ENCODE results near the gene PAPLN.
A peak's percentile ranks its signal among the peaks of the same experiment; 100 is the strongest.

The PAPLN gene

DNA sequence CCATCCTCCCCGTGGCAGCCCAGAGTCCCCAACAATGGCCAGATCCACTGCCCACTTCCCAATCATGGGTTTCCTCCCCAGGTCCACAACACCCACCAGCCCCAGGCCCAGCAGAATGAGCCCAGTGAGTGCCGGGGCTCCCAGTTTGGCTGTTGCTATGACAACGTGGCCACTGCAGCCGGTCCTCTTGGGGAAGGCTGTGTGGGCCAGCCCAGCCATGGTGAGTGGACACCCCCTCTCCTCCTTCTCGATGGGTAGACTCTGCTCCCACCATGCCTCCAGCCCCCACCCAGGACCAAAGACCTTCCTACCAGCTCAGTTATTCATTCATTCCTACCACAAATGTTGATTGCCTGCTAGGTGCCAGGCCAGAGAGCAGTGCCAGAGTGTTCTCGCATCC is 23.8 kb downstream of the PAPLN start:
- DNase-seq (ENCODE audit: low read depth), result no peak

DNA sequence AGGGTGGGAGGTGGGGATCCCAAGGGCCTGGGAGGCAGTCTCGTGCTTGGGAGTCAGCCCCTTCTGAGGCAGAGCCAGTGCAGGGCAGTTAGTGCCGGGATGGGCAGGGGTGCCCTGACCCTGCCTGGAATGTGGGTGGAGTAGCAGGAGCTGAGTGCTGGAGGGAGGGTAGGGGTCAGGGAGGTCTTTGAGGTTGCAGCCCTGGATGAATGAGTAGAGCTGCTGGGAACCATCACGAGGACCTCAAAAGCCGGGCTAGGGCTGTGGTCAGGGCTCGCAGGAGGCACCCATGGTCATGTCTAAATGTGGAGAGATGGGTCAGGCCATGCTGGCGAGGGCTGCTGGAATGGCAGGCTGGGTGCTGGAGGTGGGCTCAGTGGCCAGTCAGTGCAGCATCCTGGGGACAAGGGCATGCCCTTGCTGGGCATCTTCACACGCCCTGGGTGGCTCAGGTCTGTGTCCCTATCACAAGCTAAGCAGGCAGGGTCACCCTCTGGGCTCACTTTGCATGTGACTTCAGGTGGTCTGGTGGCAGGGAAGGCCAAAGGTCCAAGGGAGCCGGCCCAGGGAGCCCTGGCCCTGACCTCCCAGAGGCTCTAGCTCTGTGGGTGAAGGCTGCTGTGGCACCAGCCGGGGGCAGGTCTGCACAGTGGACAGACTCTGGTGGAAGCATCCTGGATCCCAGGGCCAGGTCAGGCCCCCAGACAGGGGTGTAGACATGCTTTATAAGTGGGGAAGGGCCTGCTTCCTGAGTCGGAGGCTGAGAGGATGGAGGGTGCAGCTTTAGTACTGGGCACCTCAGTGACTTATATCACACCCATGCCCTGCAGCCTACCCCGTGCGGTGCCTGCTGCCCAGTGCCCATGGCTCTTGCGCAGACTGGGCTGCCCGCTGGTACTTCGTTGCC is 24.5 kb downstream of the PAPLN start:
- no peak for DNase-seq (ENCODE audit: low read depth)

DNA sequence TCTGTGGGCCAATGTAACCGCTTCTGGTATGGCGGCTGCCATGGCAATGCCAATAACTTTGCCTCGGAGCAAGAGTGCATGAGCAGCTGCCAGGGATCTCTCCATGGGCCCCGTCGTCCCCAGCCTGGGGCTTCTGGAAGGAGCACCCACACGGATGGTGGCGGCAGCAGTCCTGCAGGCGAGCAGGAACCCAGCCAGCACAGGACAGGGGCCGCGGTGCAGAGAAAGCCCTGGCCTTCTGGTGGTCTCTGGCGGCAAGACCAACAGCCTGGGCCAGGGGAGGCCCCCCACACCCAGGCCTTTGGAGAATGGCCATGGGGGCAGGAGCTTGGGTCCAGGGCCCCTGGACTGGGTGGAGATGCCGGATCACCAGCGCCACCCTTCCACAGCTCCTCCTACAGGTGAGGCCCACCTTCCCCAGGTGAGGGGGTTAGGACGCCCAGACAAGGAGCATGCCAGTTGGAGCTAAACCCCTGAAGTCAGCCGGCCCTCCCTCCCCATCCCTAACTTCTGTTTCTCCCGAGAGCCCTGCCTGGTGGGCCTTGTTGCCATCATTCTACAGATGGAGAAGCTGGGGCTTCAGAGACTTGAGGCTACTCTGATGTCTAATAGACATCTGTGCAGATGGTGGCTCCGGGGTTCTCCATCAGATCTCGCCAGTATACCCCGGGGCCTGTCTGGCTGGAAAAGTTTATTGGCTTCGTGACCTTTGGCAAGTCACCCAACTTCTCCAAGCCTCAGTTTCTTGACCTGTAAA is 25.3 kb downstream of the PAPLN start:
- DNase-seq (ENCODE audit: low read depth), result no peak

DNA sequence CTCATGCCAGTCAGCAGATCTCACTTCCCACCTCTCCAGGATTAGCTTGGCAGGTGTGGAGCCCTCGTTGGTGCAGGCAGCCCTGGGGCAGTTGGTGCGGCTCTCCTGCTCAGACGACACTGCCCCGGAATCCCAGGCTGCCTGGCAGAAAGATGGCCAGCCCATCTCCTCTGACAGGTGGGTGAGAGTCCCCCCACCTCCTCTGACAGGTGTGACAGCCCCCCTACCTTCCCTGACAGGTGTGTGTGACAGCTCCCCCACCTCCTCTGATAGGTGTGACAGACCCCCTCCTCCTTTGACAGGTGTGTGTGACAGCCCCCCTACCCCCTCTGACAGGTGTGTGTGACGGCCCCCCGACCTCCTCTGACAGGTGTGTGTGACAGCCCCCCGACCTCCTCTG is 26.3 kb downstream of the PAPLN start:
- no peak for DNase-seq (ENCODE audit: low read depth)

DNA sequence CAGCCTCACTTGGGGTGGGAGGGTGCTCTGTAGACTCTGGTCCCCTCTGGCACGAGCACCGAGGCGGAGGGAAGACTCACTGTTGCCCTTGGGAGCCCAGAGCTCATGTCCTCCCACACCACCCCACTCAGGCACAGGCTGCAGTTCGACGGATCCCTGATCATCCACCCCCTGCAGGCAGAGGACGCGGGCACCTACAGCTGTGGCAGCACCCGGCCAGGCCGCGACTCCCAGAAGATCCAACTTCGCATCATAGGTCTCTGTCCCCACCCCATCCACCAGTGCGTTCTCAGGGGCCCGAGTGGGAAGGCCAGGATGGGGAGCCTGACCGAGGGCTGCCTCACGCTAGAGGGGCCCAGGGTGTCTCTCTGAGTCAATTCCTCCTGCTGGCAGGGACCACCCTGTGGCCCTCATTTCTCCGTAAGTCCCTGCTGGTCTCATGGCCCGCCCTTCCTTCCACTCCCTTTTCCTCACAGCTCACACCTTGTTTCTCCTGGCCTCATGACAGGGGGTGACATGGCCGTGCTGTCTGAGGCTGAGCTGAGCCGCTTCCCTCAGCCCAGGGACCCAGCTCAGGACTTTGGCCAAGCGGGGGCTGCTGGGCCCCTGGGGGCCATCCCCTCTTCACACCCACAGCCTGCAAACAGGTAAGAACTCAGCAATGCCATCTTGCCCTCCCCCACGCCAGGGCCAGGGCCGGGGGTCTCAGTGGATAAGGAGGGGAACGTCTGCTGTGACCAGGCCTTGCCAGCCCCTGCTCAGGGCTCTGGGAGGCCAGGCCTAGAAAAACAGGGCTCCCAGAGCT is 27.0 kb downstream of the PAPLN start:
- no peak for DNase-seq (ENCODE audit: low read depth)

DNA sequence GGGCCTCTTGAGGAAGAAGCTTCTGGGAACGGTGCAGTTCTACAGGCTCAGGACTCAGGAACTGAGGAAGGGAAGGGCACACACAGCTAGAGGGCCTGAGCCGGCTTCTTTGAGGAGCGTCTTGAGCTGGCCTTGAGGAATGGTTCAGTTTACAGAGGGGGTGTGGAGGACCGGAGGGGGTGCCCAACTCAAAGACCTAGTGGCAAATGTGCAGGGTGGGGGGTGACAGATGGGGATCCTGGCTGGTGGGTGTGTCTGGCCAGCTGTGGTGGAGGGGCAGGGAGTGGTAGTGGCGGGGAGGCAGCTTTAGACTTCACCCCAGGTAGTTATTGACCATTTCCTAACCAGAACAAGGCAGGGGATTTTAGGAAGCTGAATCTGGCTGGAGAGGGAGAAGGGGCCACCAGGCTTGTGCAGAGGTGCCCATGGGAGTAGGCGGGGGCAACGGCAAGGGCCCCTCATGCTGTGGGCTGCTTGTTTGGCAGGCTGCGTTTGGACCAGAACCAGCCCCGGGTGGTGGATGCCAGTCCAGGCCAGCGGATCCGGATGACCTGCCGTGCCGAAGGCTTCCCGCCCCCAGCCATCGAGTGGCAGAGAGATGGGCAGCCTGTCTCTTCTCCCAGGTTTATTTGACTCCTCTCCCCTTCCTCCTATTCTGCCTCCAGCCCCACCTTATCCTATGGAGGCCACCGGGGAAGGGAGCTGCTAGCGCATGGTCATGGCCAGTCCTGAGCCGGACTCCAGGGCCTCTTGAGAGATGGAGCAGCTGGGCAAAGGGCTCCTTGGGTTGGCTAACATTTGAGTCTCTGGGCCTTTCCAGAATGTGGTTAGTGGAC is 27.8 kb downstream of the PAPLN start:
- no peak for DNase-seq (ENCODE audit: low read depth)

DNA sequence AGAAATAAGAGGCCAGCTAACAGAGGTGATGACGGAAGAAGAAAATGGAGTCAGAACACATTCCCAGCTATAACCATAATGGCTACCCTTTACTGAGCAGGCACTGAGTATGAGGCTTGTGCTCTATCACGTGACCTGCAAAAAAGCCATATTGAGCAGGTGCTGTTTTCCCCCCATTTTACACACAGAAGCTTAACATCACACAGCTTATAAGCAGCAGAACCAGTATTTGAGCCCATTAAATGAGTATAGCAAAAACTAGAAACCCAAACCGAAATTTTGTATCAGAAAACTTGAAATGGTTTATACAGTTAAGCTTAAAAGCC is 28.4 kb downstream of the PAPLN start:
- no peak for DNase-seq (ENCODE audit: low read depth)

DNA sequence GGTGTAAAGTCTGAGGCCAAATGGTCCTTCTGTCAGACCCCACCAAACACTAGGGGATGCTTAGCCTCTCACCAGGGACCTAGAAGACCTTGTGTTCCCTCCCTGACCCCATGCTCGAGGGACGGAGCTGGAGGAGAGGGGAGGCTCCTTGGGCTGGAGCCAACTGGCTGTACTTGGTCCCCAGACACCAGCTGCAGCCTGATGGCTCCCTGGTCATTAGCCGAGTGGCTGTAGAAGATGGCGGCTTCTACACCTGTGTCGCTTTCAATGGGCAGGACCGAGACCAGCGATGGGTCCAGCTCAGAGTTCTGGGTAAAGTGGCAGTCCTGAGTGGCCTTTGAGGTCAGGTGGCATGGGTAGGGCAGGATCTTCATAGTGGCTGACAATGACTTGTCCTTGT is 29.0 kb downstream of the PAPLN start:
- no peak for DNase-seq (ENCODE audit: low read depth)

DNA sequence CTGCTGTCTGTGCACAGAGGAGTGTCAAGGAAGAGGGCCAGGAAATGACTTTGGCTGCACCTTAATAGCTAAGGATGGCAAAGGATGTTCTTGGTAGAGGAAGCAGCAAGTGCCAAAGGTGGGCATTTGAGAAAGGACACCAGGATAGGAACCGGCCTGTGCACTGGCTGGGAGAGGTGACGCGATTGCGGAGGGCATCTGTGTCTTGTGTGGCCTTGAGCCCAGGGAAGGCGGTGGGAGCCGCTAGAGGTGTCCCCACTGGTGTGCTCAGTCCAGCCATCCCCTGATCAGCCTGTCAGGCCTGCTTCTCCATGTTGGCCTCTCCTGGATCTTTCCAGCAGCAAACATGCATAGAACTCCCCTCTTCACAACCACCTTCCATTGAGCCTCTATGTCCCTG is 30.2 kb downstream of the PAPLN start:
- no peak for DNase-seq (ENCODE audit: low read depth)

DNA sequence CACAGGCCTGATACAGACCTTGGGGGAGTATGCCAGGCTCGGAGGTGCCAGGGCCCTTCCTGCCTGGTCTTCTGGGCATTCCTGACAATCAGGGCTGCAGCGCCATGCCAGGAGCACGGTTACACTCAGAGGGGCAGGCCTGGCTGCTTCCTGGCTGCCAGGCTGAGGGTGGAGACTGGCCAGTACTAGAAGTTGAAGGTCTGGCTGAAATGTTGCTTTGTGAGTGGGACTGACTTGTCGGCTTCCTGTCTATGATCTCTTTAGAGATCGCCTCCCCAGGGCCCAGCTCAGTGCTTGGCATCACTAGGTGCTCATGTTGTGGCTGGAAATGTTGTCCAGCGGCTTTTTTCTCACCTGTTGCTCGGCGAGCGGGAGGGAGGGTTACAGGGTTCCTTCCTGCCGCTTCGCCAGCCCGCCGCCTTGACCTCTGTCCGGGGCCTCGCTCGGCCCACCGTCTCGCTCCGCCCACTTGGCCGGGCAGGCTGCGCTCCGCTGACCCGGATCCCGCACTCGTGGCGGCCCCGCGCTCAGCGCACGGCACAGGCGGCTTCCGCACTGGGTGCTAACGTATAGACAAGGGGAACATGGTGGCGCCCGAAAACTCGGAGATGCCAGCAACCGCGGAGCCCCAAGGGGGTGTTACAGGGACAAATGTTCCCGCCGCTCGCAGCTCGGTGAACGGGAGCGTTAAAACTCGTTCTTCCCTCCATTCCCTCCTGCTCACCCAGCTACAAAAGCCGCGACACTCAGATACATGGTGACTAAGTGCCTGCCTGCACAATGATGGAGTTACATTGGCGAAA is 32.6 kb downstream of the PAPLN start:
- DNase-seq (ENCODE audit: low read depth), result peak; percentile 56

DNA sequence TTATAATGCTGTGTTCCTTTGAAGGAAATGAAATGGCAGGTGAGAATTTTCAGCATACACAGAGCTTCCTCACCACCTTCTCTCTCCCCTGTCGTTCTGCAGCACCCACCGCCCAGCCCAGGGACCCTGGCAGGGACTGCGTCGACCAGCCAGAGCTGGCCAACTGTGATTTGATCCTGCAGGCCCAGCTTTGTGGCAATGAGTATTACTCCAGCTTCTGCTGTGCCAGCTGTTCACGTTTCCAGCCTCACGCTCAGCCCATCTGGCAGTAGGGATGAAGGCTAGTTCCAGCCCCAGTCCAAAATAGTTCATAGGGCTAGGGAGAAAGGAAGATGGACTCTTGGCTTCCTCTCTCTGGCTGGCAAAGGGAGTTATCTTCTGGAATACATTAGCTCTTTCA is 35.1 kb downstream of the PAPLN start:
- no peak for DNase-seq (ENCODE audit: low read depth)

DNA sequence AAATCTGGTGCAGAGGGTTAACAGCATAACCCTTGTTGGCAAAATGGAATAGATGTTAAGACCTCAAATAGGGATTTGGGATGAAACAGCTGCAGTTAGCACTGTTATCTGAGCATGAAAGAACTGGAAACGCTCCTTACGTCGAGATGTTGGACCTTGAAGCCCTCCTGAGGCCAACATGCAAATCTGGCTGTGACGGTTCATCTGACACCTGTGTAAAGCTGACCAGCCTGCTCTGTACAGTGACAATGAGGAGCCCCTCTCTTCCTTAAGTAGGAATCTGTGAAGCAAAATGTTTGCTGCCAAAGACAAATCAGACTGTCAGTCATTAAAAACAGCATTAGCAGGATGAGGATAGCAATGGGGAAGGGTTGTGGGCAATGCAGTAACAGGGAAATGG is 36.5 kb downstream of the PAPLN start:
- no peak for DNase-seq (ENCODE audit: low read depth)

DNA sequence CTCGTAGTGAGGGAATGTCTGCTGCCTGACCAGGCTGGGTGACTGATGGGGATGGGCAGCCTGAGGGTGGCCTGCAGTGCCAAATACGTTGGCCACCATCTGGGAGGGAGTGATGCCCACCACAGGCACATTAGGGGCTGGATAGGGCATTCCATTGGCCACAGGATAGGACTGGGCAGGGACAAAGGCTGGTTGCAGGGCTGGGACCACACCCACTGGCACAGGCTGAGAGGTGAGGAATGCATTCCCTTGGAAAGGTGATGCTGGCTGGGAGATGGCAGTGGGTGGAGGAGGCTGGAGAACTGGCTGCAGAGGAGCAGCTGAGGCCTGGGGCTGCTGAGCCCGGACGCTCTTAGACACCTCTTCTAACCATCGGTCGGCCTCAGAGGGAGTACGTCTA is 39.5 kb downstream of the PAPLN start:
- DNase-seq (ENCODE audit: low read depth), result no peak

DNA sequence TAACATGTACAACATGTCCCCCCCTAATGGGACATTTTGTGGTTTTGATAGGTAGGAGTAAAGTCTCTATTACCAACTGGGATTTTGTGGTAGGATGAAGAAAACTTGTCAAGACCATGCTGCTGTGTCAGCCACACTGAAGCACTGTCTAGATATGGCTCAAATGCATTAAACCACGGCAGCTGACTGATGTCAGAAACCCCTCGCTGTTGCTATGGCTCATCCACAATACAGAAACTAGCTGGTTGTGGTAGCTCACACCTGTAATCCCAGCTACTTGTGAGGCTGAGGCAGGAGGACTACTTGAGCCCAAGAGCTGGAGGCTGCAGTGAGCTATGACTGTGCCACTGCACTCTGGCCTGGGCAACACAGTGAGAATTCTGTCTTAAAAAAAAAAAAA is 40.1 kb downstream of the PAPLN start:
- no peak for DNase-seq (ENCODE audit: low read depth)

DNA sequence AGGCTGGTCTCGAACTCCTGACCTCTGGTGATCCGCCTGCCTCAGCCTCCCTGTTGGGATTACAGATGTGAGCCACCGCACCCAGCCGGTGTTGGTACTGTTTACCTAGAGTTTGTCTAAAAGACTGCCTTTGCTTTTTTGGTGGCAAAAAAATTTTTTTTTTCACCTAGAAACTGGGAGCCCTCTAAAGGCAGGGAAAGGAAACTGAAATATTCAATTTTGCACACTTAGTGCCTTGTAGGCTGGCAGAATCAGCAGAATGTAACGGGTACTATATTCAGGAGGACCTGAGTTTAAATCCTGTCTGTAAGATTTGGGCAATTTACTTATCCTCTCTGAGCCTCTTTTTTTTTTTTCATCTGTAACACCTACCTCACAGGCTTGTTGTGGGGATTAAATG is 43.6 kb downstream of the PAPLN start:
- no peak for DNase-seq (ENCODE audit: low read depth)

DNA sequence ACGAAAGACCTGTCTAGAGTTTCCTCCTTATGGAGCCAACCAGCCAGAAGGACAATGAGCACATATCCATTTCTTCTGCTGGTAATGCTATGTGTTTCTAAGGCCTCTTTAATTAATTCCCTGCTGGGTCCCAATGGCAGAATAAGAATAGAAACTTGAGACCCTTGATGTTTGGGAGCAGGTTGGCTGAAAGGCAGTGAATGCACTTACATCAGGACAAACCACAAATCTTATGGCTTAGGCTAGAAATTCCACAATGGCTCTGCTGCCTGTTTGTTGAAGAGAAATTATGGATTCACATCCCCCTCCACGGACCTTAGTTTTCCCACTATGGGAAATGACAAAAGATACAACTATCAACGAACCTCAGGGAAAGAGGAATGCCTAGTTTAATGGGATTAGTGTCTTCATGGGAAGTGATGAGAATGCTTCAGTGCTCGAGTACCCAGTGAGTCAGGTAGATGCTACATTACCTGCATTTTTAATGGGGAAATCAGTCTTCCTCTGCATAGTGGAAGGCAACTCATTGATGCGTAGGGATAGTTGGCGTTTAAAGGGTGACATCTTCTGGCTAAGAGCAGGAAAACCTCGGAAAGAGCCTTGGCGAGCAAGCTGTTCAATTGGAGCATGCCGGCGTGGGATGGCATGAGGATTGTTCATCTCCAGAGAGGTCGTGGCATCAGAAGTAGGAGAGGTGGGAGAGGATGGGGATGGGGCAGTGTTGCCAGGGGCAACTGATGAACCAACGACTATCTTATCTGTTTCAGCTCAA is 46.5 kb downstream of the PAPLN start:
- DNase-seq (ENCODE audit: low read depth), result peak; percentile 24

DNA sequence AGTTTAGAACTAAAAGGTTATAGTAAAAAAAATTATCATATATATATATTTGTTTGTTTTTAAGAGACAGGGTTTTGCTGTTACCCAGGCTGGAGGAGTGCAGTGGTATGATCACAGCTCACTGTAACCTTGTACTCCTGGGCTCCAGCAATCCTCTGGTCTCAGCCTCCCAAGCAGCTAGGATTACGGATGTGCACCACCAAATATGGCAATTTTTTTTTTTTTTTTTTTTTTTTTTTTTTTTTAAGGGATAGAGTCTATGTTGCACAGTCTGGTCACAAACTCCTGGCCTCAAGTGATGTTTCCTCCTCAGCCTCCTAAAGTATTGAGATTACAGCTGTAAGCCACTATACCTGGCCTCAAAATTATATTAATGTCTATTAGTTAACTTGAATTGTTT is 48.7 kb downstream of the PAPLN start:
- no peak for DNase-seq (ENCODE audit: low read depth)

DNA sequence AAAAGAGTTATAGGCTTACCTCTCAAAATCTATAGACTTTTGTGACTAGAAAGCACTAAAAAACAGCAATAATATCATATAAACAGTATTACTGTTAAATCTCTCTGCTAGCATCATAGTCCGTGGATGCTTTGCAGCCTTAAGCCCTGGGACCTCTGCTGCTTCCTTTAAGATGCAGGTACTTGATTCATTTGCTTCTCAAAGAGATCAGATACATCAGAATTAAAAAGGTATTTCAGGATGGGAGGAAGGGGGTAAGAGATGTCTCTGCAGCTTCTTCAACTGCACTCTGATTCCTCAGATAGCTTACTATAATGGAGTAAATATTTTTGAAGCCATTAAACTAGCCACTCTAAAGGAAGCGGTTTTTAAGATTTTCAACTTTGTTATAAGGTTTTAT is 49.3 kb downstream of the PAPLN start:
- DNase-seq (ENCODE audit: low read depth), result no peak

DNA sequence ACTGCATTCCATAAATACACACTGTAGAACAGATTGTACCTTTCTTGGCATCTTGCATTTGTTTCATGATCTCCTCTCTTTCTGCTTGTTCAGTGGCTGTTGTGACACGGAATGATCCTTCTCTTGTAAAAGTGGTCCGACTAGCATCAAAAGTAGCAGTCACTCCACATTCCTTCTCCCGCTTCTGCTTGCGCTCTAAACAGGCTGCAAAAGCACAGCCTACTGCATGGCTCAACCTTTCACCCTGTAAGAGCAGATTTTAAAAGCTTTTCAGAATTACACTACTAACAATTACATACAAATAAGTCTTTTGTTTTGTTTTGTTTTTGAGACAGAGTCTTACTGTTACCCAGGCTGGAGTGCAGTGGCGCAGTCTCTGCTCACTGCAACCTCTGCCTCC is 49.8 kb downstream of the PAPLN start:
- DNase-seq (ENCODE audit: low read depth), result no peak

DNA sequence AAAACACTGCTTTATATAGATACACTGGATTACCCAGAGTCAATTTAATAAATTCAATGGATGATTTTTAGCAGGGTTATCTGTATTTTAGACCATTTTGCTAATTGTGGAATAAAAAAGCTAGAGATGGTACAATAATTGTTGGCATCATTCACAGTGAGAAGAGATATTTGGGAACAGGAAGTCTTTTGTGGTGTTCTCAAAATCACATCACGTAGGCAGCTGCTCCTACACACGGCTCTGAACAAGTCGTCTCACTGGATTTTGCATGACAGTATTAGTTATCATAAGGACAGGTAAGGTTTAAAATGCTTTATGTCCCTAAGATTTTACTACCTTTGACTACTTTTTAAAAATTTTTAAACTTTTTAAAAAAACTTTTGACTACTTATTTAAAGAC is 52.0 kb downstream of the PAPLN start:
- no peak for DNase-seq (ENCODE audit: low read depth)
